Stimulated activated CD8-positive, alpha-beta memory T cell treated with anti-CD3 and anti-CD28 coated beads, Interleukin-7, amount 100 ng/mL, for 1 hour (primary cell): ENCODE measurements around the gene MMP11.

Source experiments
- DNase-seq, 2 donors: peaks; one replicate each; pipeline ENCODE4 v3.0.0-alpha.2; 2020; ENCODE audit warnings: low read depth in 2 of 2

MMP11 gene

DNA sequence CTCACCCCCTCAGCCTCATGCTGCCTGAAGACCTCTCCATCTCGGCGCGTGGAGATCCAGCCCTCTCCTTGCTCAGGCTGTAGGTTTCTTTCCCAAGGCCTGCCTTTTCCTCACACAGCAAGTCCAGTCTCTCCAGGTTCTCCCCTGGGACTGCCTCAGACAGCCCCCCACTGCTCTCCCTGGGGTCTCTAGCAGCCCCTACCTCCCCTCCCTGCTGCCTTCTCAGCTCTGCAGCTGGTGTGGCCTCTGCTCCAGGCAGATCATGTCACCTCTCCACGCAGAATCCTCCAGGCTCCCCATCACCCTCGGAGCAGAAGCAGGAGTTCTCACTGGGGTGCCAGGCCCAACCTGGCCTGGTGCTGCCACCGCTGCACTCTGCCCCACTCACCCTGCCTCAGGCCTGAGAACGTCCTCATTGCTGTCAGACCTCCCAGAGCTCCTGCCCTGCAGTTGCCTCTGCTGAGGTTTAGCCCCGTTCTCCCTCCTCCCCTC, 29.3 kb downstream of the MMP11 start:
- no peak for DNase-seq

DNA sequence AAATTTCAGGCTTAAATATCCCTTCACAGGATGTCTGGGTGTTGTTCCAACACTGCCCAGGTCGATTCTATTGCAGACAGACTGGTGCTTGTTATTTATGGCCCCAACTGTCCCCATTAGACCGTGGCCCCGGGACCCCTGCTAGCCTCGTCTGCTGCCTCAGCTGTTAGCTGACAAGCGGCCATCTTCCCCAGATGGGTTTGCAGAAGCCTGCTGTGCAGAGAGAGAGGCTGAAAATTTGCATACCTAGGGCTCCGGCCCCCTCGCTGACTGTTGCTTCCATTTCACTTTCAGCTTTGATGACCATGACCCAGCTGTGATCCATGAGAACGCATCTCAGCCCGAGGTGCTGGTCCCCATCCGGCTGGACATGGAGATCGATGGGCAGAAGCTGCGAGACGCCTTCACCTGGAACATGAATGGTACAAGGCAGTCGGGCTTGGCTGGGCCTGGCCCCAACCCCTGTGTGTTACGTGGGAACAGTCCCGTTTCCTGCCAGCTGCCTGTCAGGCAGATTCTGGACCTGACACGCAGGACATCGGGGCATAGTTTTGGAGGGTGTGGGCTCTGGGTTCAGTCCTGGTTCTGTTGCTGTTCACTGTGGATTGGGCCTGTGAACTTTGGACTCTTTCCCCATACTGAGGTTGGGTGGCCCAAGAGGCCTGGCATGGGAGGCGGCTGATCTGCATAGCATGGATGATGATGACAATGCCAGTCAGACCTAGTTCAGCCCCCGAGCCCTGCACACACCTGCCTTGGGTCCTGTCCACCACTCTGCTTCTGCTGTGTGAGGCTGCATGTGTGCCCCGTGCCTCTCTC, 30.6 kb downstream of the MMP11 start:
- DNase-seq = no peak

- no peak for DNase-seq
These were observed 32.2 kb downstream of the MMP11 start for GRCh38 chr22:23804781-23805291.

- DNase-seq = no peak
These were observed 34.2 kb downstream of the MMP11 start for GRCh38 chr22:23806837-23807236.

DNA sequence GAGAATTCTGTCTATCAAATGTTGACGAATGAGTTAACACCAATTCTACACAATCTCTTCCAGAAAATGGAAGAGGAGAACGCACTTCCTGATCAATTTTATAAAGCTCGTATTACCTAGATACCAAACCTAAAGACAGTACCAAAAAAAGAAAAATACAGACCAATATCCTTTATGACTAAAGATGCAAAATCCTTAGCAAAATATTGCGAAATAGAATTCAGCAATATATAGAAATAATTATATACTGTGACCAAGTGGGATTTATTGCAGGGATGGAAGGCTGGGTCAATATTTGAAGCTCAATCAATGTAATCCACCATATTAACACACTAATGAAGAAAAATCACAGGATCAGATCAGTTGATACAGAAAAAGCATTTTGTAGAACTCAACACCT, 39.7 kb downstream of the MMP11 start:
- DNase-seq = no peak

DNA sequence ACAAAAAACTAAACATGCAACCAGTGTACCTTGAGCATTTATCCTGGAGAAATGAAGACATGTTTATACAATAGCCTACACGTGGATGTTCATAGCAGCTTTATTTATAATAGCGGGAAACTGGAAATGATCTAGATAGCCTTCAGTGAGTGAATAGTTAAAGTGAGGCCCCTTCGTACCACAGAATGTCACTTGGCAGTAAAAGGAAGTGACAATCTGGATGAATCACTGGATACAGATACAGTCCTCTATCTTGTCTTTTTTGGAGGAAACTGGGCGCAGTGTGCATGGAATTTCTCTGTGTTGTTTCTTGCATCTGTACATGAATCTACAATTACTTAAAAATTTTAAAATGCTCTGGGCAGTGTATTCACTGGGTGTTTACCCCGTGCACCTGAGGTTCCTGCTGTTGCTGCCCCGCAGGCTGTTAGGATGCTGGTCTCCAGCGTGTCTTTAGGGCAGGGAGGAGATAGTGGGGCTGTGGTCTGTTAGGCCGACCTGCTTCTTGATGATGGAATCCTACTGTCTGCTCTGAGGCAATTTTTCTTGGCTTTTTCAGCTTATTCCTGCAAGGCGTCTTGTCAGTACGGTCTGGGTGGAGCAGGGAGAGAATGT, 43.0 kb downstream of the MMP11 start:
- no peak for DNase-seq

GRCh38 chr22:23816156-23816976, 43.7 kb downstream of the MMP11 start:
- DNase-seq = no peak

DNA sequence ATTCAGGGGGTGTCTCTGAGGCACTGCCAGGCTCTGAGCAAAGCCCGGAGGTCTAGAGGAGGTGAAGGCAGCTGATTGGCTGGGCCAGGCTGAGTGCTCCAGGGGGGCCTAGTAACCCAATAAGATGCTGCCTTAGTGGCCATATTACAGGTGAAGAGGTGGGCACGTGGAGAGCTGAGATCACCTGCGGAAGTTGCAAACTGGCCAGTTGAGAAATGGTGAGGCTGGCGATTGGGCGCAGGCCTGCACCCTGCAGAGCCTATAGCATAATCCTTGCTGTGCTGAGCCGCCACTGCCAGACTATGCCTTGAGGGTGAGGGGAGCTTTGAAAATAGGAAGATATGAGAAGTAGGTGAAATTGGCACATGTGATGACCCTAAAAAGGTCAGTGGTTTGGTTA, 44.5 kb downstream of the MMP11 start:
- no peak for DNase-seq

- DNase-seq = no peak
These were observed 45.9 kb downstream of the MMP11 start for GRCh38 chr22:23818541-23818940.

DNA sequence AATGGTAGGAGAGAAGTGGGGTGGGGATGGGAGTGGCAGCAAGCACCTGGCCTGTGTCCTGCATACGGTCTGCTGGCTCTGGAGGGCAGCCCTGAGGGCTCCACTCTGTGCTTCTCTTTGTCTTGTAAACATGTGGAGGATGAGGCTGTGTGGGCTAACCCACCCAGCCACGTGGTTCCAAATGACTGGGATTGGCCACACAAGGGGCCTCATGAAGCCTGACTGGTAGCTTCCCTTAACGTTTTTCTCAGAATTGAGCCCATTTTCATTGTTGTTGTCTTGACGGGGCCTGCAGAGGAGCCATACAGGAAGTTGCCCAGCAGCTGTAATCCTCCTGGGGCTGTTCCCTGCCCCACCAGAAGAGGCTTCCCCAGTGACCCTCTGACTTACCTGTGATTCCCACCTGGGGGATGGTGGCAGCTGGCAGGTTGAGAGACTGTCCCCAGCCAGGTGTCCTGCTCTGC, 48.1 kb downstream of the MMP11 start:
- no peak for DNase-seq

GRCh38 chr22:23822101-23822671, 49.5 kb downstream of the MMP11 start:
- no peak for DNase-seq

DNA sequence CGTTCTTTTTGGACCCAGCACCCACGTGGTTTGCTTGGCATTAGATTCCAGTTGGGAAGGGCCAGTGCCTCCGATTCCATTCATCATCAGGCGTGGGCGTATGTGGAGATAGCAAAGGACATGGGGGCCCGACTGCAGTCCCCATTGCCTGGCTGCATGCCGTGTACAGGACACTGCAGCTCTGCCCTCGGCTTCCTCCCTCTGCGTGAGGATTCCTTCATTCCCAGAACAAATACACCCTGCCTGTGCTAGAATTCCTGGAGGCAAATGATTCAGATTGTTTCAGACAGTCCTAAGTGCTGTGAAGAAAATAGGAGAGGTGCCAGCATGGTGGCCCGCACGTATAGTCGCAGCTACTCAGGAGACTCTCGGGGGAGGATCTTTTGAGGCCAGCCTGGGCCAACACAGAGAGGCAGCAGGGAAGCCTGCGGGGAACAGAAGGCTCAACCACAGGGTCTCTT, 50.7 kb downstream of the MMP11 start:
- no peak for DNase-seq

- no peak for DNase-seq
These were observed 52.0 kb downstream of the MMP11 start for GRCh38 chr22:23824476-23825245.

- no peak for DNase-seq
These were observed 52.7 kb downstream of the MMP11 start for GRCh38 chr22:23825246-23825905.

- no peak for DNase-seq
These were observed 54.1 kb downstream of the MMP11 start for GRCh38 chr22:23826510-23827350.

DNA sequence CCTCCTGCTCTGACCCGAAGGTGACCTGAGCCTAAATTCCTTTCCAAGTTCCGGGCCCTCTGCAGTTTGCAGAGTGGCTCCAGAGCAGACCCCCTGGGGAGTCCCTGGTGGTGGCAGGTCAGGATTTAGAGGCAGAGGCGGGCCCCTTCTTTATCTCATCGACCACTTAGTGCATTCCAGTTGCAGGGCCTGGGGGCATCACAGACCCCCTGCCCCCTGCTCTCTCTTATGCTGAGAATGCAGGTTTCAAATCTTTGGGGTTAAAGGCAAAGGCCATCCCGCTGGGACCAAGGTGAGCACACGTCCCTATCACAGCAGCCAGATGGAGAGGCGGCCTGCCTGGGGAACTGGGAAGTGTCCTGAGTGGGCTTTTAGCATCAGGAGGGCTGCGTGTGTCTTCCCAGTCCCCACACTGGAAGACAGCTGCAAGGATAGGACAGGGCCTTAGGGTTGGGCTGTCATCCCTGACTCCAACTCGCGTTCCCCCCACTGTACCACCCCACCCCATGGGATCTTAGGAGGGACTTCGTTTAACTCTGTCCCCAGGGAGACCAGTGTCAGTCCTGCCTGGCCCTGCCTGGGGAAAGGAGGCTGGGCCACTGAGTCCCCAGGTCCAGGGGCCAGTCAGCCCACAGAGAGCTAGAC, 54.8 kb downstream of the MMP11 start:
- no peak for DNase-seq

DNA sequence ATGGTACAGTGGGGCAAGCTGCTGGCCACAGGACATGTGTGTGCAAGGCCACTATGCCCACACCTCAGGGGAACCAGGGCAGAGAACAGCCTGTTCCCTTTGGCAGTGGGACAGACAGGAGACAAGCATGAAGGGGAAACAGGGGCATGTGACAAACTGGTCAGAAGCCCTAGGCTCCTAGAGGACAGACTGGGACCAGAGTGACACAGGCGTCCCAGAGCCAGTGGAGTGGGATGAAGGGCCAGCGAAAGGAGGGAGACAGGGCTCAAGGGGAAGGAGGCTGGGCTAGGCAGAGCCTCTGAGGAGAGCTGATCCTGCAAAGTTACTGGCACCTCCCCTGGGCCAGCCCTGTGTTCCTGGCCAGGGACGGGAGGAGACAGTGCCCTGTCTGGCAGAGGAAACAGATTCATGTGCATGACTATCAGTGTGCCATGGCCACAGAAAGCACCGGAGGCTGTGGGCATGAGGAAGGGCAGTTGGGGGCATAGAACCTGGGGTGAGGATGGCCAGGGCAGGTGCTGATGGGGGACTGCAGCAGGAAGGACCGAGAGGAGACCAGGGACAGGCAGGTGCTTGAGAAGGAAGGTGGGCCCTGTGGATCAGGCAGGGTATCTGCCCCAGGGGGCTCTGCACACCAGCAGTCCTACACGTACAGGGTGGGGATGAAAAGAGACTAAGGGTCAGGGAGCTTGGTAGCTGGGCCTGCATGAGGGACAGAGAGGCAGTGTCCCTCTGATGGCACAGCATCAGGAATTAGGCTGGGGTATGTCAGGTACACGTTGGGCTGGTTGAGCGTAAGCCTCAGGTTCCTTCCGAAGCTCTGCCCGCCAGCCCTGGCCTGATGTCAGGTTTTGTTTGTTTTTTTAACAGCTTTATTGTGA, 56.4 kb downstream of the MMP11 start:
- DNase-seq = no peak

GRCh38 chr22:23829845-23830372, 57.3 kb downstream of the MMP11 start:
- no peak for DNase-seq
